Neural cell (in vitro differentiated cells): Measurements from ENCODE around the gene TRIM14. TPM values are rescaled to one million over a fixed set of nuclear protein-coding genes. Genes with fewer than 3 reads are reported as not detected.
"Not testable (repeated sequence)": the region's sequence is repeated elsewhere in the genome, so short reads cannot be mapped to it uniquely, and the experiment has no call there.

Experiments used
- H2AFZ ChIP-seq: fragments of 200-600, 300-800 bp; sonication (generic), shearing (Covaris generic); 2 replicates; pipeline ENCODE4 v1.6.0; 2014; ENCODE audit warnings: low read depth, mild to moderate bottlenecking, antibody characterized with exemption, low read length, moderate library complexity
- H3F3A ChIP-seq: fragments of 200-600 bp; shearing (Covaris generic); 2 replicates; pipeline ENCODE4 v1.6.1; 2016; ENCODE audit warnings: mild to moderate bottlenecking, moderate library complexity, mixed read lengths, antibody characterized with exemption, low read length; ENCODE audit not compliant: insufficient read depth, poor library complexity, severe bottlenecking
- H3K27ac ChIP-seq: fragments of 200-600, 300-800 bp; sonication (generic), shearing (Covaris generic); 2 replicates; pipeline ENCODE4 v1.5.1; 2014; ENCODE audit warnings: mild to moderate bottlenecking, low read length, moderate library complexity
- H3K27me3 ChIP-seq: fragments of 300-800, 200-600 bp; sonication (generic), shearing (Covaris generic); 2 replicates; pipeline ENCODE4 v1.6.0; 2014; ENCODE audit warnings: mild to moderate bottlenecking, low read depth, low read length, moderate library complexity; ENCODE audit not compliant: insufficient read depth
- H3K36me3 ChIP-seq: fragments of 300-800, 200-600 bp; sonication (generic), shearing (Covaris generic); 2 replicates; pipeline ENCODE4 v1.5.1; 2014; ENCODE audit warnings: mild to moderate bottlenecking, antibody characterized with exemption, low read length, moderate library complexity; ENCODE audit not compliant: insufficient read depth
- H3K4me2 ChIP-seq: fragments of 300-800, 200-600 bp; sonication (generic), shearing (Covaris generic); 2 replicates; pipeline ENCODE4 v1.6.0; 2014; ENCODE audit warnings: mild to moderate bottlenecking, low read length
- H3K4me3 ChIP-seq: fragments of 300-800, 200-600 bp; sonication (generic), shearing (Covaris generic); 2 replicates; pipeline ENCODE4 v1.5.1; 2014; ENCODE audit warnings: mild to moderate bottlenecking, low read length, moderate library complexity
- H3K79me2 ChIP-seq: fragments of 200-600 bp; shearing (Covaris generic); replicated peaks from 2 replicates; pipeline ENCODE4 v1.6.0; 2014; ENCODE audit warnings: mild to moderate bottlenecking, low read length, moderate library complexity; ENCODE audit not compliant: insufficient read depth
- H3K9ac ChIP-seq: fragments of 300-800, 200-600 bp; sonication (generic), shearing (Covaris generic); 2 replicates; pipeline ENCODE4 v1.6.1; 2016; ENCODE audit warnings: mild to moderate bottlenecking, low read length, mixed read lengths
- H3K9me2 ChIP-seq: fragments of 200-600 bp; shearing (Covaris generic); 2 replicates; pipeline ENCODE4 v1.6.1; 2016; ENCODE audit warnings: mild to moderate bottlenecking, low read length, mixed read lengths; ENCODE audit not compliant: insufficient read depth
- H3K9me3 ChIP-seq: fragments of 200-600, 300-800 bp; sonication (generic), shearing (Covaris generic); 2 replicates; pipeline ENCODE4 v1.6.1; 2016; ENCODE audit warnings: mild to moderate bottlenecking, mixed run types, low read length, moderate library complexity, mixed read lengths
- H4K20me1 ChIP-seq: fragments of 200-600 bp; shearing (Covaris generic); 2 replicates; pipeline ENCODE4 v1.6.1; 2016; ENCODE audit warnings: mild to moderate bottlenecking, mixed run types; ENCODE audit not compliant: insufficient read depth
- CTCF ChIP-seq: fragments of 450-650 bp; IDR thresholded peaks from 2 replicates; pipeline ENCODE4 v1.5.1; 2014; ENCODE audit warnings: antibody characterized with exemption, mild to moderate bottlenecking, moderate library complexity; ENCODE audit not compliant: poor library complexity, severe bottlenecking
- EP300 ChIP-seq: fragments of 450-650 bp; conservative IDR thresholded peaks from 2 replicates; pipeline ENCODE4 v1.6.1; 2014; ENCODE audit warnings: antibody characterized with exemption, mild to moderate bottlenecking, moderate library complexity; ENCODE audit not compliant: poor library complexity, severe bottlenecking
- EZH2 ChIP-seq: fragments of 200-600, 300-800 bp; shearing (Covaris generic), sonication (generic); IDR thresholded peaks from 2 replicates; pipeline ENCODE4 v1.6.1; 2014; ENCODE audit warnings: antibody characterized with exemption, low read length, borderline replicate concordance, mild to moderate bottlenecking; ENCODE audit not compliant: insufficient read depth, poor library complexity, severe bottlenecking
- MXI1 ChIP-seq: fragments of 450-650 bp; conservative IDR thresholded peaks from 2 replicates; pipeline ENCODE4 v1.6.1; 2014; ENCODE audit warnings: antibody characterized with exemption, mild to moderate bottlenecking; ENCODE audit not compliant: poor library complexity, severe bottlenecking
- POLR2AphosphoS5 ChIP-seq: IDR thresholded peaks from 2 replicates; pipeline ENCODE4 v1.6.1; 2012
- RAD21 ChIP-seq: fragments of 450-650 bp; conservative IDR thresholded peaks from 2 replicates; pipeline ENCODE4 v1.6.1; 2014; ENCODE audit warnings: antibody characterized with exemption, mild to moderate bottlenecking, moderate library complexity
- REST ChIP-seq: IDR thresholded peaks from 2 replicates; pipeline ENCODE4 v1.6.1; 2012; ENCODE audit warnings: borderline replicate concordance
- SMC3 ChIP-seq: fragments of 450-650 bp; conservative IDR thresholded peaks from 2 replicates; pipeline ENCODE4 v1.6.1; 2014; ENCODE audit warnings: antibody characterized with exemption, mild to moderate bottlenecking, moderate library complexity; ENCODE audit not compliant: poor library complexity
- TAF1 ChIP-seq: IDR thresholded peaks from 2 replicates; pipeline ENCODE4 v1.6.1; 2012; ENCODE audit warnings: low read depth
- polyA plus RNA-seq: library from polyadenylated mRNA; depleted of rRNA; stranded (reverse); fragments of >200 nt; gene quantifications from 2 replicates; pipeline ENCODE4 v1.2.3, GENCODE V29; 2014
- small RNA-seq, 3 experiments: library from RNA; depleted of rRNA; stranded (forward); fragments of <200 nt; gene quantifications; one replicate each; pipeline ENCODE3, GENCODE V24; 2012

Gene TRIM14
- polyA plus RNA-seq, 1 donor from 2014 or later, result not detected

GRCh38 chr9:98020476-98021145 is 98.4 kb downstream of the TRIM14 start:
- H3K4me2 ChIP-seq, result no peak overlapping the region
- no peaks in the 10 kb centered on the region for H3K9me3 ChIP-seq
- no peak for TF ChIP-seq REST
- no peak for TF ChIP-seq CTCF
- no peak for TF ChIP-seq MXI1
- TF ChIP-seq POLR2AphosphoS5, result no peak
- TF ChIP-seq EZH2, result no peak
- TF ChIP-seq EP300, result no peak
- no peak for TF ChIP-seq SMC3
- TF ChIP-seq TAF1, result no peak
- no peak for TF ChIP-seq RAD21
- no peaks in the 10 kb centered on the region for H4K20me1 ChIP-seq
- no peak overlapping the region for H2AFZ ChIP-seq
- no peaks in the 10 kb centered on the region for H3K36me3 ChIP-seq
- no peak overlapping the region for H3K9ac ChIP-seq
- H3K79me2 ChIP-seq, result no peaks in the 10 kb centered on the region
- no peaks in the 10 kb centered on the region for H3K27me3 ChIP-seq
- H3K4me3 ChIP-seq, result no peak overlapping the region
- H3F3A ChIP-seq, result no peaks in the 10 kb centered on the region
- no peak overlapping the region for H3K27ac ChIP-seq
- no peaks in the 10 kb centered on the region for H3K9me2 ChIP-seq

GRCh38 chr9:98019869-98020268 is 99.2 kb downstream of the TRIM14 start:
- not testable (repeated sequence) for H3K27ac ChIP-seq, H3K27me3 ChIP-seq, H3F3A ChIP-seq, H3K36me3 ChIP-seq, H2AFZ ChIP-seq, H3K9me2 ChIP-seq, H3K4me2 ChIP-seq, H3K4me3 ChIP-seq, H4K20me1 ChIP-seq, H3K79me2 ChIP-seq, H3K9ac ChIP-seq, H3K9me3 ChIP-seq

Small RNA genes within 50 kb of the gene (small RNA-seq; reads per million reads assigned to genes)
- gene RF00017 (0 reads per million in 3 experiments), gene RNU6-918P (0 reads per million in 3 experiments)

Other genes with a start within 250 kb of the TRIM14 start
- 15.0 and 15.4 TPM in 2 replicates for gene TRMO, start 196.7 kb downstream of the TRIM14 start, polyA plus RNA-seq
- gene HEMGN, start 181.1 kb downstream of the TRIM14 start, polyA plus RNA-seq, result not detected in 2 replicates
- gene ANP32B, start 135.9 kb downstream of the TRIM14 start, polyA plus RNA-seq, result 3.7 and 4.1 TPM in 2 replicates
- 13.6 and 16.9 TPM in 2 replicates for gene NANS, start 62.5 kb downstream of the TRIM14 start, polyA plus RNA-seq
- gene CORO2A, start 73.4 kb upstream of the TRIM14 start, polyA plus RNA-seq, result 1.9 TPM in 2 replicates
- 4.1 and 5.0 TPM in 2 replicates for gene TBC1D2, start 136.4 kb upstream of the TRIM14 start, polyA plus RNA-seq